SK-N-SH (cell line): ENCODE measurements around the gene GPLD1. TPM values are rescaled to one million over a fixed set of nuclear protein-coding genes. Genes with fewer than 3 reads are reported as not detected.

Source experiments
- CTCF ChIA-PET: fragments of 300-600, 350-600 bp; formaldehyde crosslinking; extraction: SDS; loops from one replicate; lab custom pipeline; 2021; lab: Yijun Ruan, JAX
- POLR2A ChIA-PET: fragments of 350-600 bp; sonication (Branson Sonifier 250); formaldehyde crosslinking; extraction: SDS; loops from one replicate; lab custom pipeline; 2020; ENCODE audit warnings: antibody characterized with exemption, inconsistent platforms; lab: Yijun Ruan, JAX
- DNase-seq: peaks from one replicate; pipeline ENCODE4 v3.0.0; 2012
- H2AFZ ChIP-seq: fragments of 200-600 bp; sonication (generic); 2 replicates; pipeline ENCODE4 v1.8.1; 2016; ENCODE audit warnings: antibody characterized with exemption, mild to moderate bottlenecking, low read depth
- H3F3A ChIP-seq: fragments of 200-600 bp; sonication (generic); replicated peaks from 2 replicates; pipeline ENCODE3; 2016; ENCODE audit warnings: antibody characterized with exemption, mild to moderate bottlenecking; ENCODE audit not compliant: insufficient read depth
- H3K27ac ChIP-seq, 2 experiments: fragments of 200-500 bp in 1 of 2; fragments of 200-600 bp in 1 of 2; sonication (Bioruptor generic) in 1 of 2; sonication (generic), shearing (Covaris generic) in 1 of 2; 2 replicates each; pipeline versions ENCODE4 v1.5.1 to v1.6.1; 2014 to 2016; ENCODE audit warnings: low read depth in 2 of 2, inconsistent platforms in 1 of 2, low read length in 1 of 2, mild to moderate bottlenecking in 1 of 2, mixed read lengths in 1 of 2
- H3K27me3 ChIP-seq: fragments of 200-600 bp; sonication (generic), shearing (Covaris generic); 2 replicates; pipeline ENCODE4 v1.6.1; 2016; ENCODE audit warnings: mixed run types; ENCODE audit not compliant: insufficient read depth
- H3K36me3 ChIP-seq, 2 experiments: fragments of 200-500 bp in 1 of 2; fragments of 200-600 bp in 1 of 2; sonication (Bioruptor generic) in 1 of 2; sonication (generic) in 1 of 2; replicated peaks in 1 of 2; 2 replicates each; pipeline versions ENCODE3 to v1.5.1; 2014 to 2016; ENCODE audit warnings: low read length in 1 of 2, mild to moderate bottlenecking in 1 of 2; ENCODE audit not compliant: insufficient read depth in 2 of 2, control insufficient read depth in 1 of 2
- H3K4me1 ChIP-seq, 2 experiments: fragments of 200-500 bp in 1 of 2; fragments of 200-600 bp in 1 of 2; sonication (Bioruptor generic) in 1 of 2; sonication (generic), shearing (Covaris generic) in 1 of 2; 2 replicates each; pipeline versions ENCODE4 v1.5.1 to v1.6.1; 2014 to 2016; ENCODE audit warnings: low read depth in 1 of 2, low read length in 1 of 2, mixed run types in 1 of 2; ENCODE audit not compliant: insufficient read depth in 2 of 2, control insufficient read depth in 1 of 2
- H3K4me2 ChIP-seq: fragments of 200-600 bp; sonication (generic), shearing (Covaris generic); 2 replicates; pipeline ENCODE4 v1.6.1; 2017; ENCODE audit warnings: mixed run types
- H3K4me3 ChIP-seq, 2 experiments: fragments of 200-500 bp in 1 of 2; fragments of 200-600 bp in 1 of 2; sonication (Bioruptor generic) in 1 of 2; sonication (generic), shearing (Covaris generic) in 1 of 2; 2 replicates each; pipeline versions ENCODE4 v1.5.1 to v1.8.1; 2014 to 2016; ENCODE audit warnings: low read depth in 2 of 2, inconsistent platforms in 1 of 2, low read length in 1 of 2, mild to moderate bottlenecking in 1 of 2, mixed read lengths in 1 of 2, moderate library complexity in 1 of 2
- H3K79me2 ChIP-seq: fragments of 200-600 bp; sonication (generic); 2 replicates; pipeline ENCODE4 v1.8.1; 2017; ENCODE audit warnings: mild to moderate bottlenecking; ENCODE audit not compliant: insufficient read depth
- H3K9ac ChIP-seq: fragments of 200-600 bp; sonication (generic); 2 replicates; pipeline ENCODE4 v1.6.1; 2017; ENCODE audit warnings: mixed run types
- H3K9me2 ChIP-seq: fragments of 200-600 bp; sonication (generic); 2 replicates; pipeline ENCODE4 v1.6.1; 2017; ENCODE audit warnings: mixed run types
- H3K9me3 ChIP-seq: fragments of 200-600 bp; sonication (generic); 2 replicates; pipeline ENCODE4 v1.6.1; 2017; ENCODE audit warnings: mixed run types, mild to moderate bottlenecking, moderate library complexity
- H4K20me1 ChIP-seq: fragments of 200-600 bp; sonication (generic); 2 replicates; pipeline ENCODE4 v1.6.1; 2017; ENCODE audit warnings: mild to moderate bottlenecking, mixed run types; ENCODE audit not compliant: insufficient read depth
- ELF1 ChIP-seq: IDR thresholded peaks from 2 replicates; pipeline ENCODE4 v1.4.0; 2012
- EP300 ChIP-seq, 2 experiments: IDR thresholded peaks; 2 replicates each; pipeline versions ENCODE4 v1.4.0 to v1.6.1; 2012; ENCODE audit warnings: borderline replicate concordance in 1 of 2, low read depth in 1 of 2, low read length in 1 of 2
- FOSL2 ChIP-seq: IDR thresholded peaks from 2 replicates; pipeline ENCODE4 v1.4.0; 2012; ENCODE audit warnings: low read depth, mild to moderate bottlenecking, moderate library complexity, borderline replicate concordance
- GATA2 ChIP-seq: sonication (generic); formaldehyde crosslinking; IDR thresholded peaks from 2 replicates; pipeline ENCODE4 v1.5.0; 2020; ENCODE audit warnings: mild to moderate bottlenecking, missing genetic modification reagents
- MEF2A ChIP-seq: IDR thresholded peaks from 2 replicates; pipeline ENCODE4 v1.4.0; 2012; ENCODE audit warnings: low read depth, borderline replicate concordance
- MXI1 ChIP-seq: IDR thresholded peaks from 2 replicates; pipeline ENCODE4 v1.6.1; 2012; ENCODE audit warnings: mild to moderate bottlenecking, low read depth, low read length, improper control_type of control experiment
- NFIC ChIP-seq: IDR thresholded peaks from 2 replicates; pipeline ENCODE4 v1.4.0; 2012; ENCODE audit warnings: borderline replicate concordance
- NRF1 ChIP-seq: IDR thresholded peaks from 2 replicates; pipeline ENCODE4 v1.6.1; 2012; ENCODE audit warnings: low read depth, mild to moderate bottlenecking, low read length
- RCOR1 ChIP-seq: fragments of 150-350 bp; IDR thresholded peaks from 2 replicates; pipeline ENCODE4 v1.6.1; 2017; ENCODE audit warnings: antibody characterized with exemption, low read length
- SMC3 ChIP-seq: IDR thresholded peaks from 2 replicates; pipeline ENCODE4 v1.6.1; 2012; ENCODE audit warnings: low read depth, low read length, improper control_type of control experiment
- TAF1 ChIP-seq: IDR thresholded peaks from 2 replicates; pipeline ENCODE4 v1.6.1; 2012; ENCODE audit warnings: low read depth, mild to moderate bottlenecking, low read length, moderate library complexity, borderline replicate concordance
- TEAD4 ChIP-seq: IDR thresholded peaks from 2 replicates; pipeline ENCODE4 v1.4.0; 2012; ENCODE audit warnings: mild to moderate bottlenecking, borderline replicate concordance; ENCODE audit not compliant: insufficient read depth
- YY1 ChIP-seq: IDR thresholded peaks from 2 replicates; pipeline ENCODE4 v1.4.0; 2012; ENCODE audit warnings: low read depth, mild to moderate bottlenecking
- WGBS: methylation state at CpG from one replicate; pipeline ENCODE4 v1.1.6; 2017; ENCODE audit warnings: low lambda C conversion rate; 5-methylcytosine and 5-hydroxymethylcytosine counted together
- polyA plus RNA-seq, 3 experiments: library from polyadenylated mRNA; depleted of rRNA; stranded (reverse); fragments of >200 nt; gene quantifications; 2 replicates each; pipeline ENCODE4 v1.2.3, GENCODE V29; 2012
- TF ChIP-seq, protein P1 (sequence below): IDR thresholded peaks from 2 replicates; pipeline ENCODE4 v1.6.1; 2012; ENCODE audit warnings: mild to moderate bottlenecking, low read depth, low read length, moderate library complexity
- TF ChIP-seq, protein P2 (sequence below): IDR thresholded peaks from 2 replicates; pipeline ENCODE4 v1.4.0; 2012; ENCODE audit warnings: low read depth
- TF ChIP-seq, protein P3 (sequence below): fragments of 150-350 bp; IDR thresholded peaks from 2 replicates; pipeline ENCODE4 v1.6.1; 2017; ENCODE audit warnings: antibody characterized with exemption, low read length, low read depth, borderline replicate concordance

Gene GPLD1
- polyA plus RNA-seq, 1 of the 3 experiments (the other 2 are of a cell fraction): 0.94 TPM

DNA sequence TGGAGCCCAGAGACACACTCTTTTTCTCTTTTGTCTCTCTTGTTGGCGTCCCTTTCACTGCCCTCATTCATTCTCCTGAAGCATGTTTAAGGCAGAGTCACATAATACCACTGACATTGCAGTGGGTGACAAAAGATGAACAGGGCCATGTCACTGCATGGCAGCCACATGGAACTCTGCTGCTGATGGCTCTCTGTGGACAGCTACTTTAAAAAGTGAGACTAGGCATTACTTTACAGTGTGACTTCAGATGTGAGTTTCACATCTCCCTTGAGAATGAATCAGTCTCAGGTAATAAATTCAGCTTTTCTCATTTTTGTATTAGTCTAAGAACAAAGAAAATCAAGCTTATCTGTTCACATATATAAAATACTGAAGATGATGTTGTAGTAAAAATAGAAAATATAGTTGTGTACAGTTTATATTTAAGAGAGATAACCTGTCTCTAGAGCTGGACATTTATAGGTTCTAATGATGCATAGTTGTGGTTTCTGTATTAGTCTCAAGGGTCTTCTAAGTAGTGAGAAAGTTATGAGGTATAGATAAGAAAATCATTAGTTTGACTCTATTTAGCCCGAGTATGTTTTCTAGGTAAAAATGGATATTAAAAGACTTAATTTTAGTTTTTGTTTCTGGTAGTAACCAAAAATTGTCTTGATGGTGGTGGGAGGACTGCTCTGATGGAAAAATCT, 80.5 kb downstream of the GPLD1 start:
- ChIA-PET POLR2A (no interaction called here), CTCF (interaction anchor here (0.9 to 1.0 kb wide), 3 partner anchors 20 to 23 kb away, joined by 3 to 5 read pairs (median 3); no protein-coding TSS in a partner anchor)
- WGBS: 84% methylated on average over 2 of the region's 2 CpGs

DNA sequence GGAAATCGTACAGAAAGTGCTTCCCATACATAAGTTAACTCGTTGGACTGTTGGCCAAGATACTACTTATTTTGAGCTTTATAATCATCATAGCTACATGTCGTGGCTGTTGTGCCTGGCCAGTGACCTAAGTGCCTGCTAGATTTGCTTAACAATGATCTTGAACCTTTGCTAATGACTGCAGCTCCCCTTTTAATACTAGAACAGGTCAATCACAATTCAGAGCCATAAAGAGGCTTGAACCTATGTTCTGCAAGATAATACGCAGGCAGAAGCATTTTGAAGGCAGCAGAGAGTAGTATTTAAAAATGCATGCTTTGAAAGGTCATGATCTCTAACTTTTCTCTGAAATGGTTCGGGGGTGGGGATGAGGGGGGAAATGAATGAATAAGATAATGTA, 84.1 kb downstream of the GPLD1 start:
- Histone ChIP-seq H3F3A (no peaks in the 10 kb centered on the region), H3K79me2 (peaks cover 46% of the 10 kb centered on the region), H3K9me2 (no peaks in the 10 kb centered on the region), H3K4me1 (peaks cover 4 to 14% of the 10 kb centered on the region in 2 experiments; a peak in 2 of 4 replicates), H4K20me1 (no peaks in the 10 kb centered on the region), H3K36me3 (peaks cover 37 to 40% of the 10 kb centered on the region in 2 experiments), H3K27ac (no peak overlapping the region), H3K9me3 (no peaks in the 10 kb centered on the region), H3K4me3 (no peak overlapping the region), H3K9ac (no peak overlapping the region), H3K4me2 (no peak overlapping the region), H3K27me3 (no peaks in the 10 kb centered on the region), H2AFZ (no peak overlapping the region)
- 81% methylated on average over 5 of the region's 5 CpGs for WGBS
- ChIA-PET CTCF (no interaction called here), POLR2A (no interaction called here)
- no peak for TF ChIP-seq NRF1
- TF ChIP-seq MEF2A: no peak
- no peak for TF ChIP-seq NFIC
- TF ChIP-seq SMC3: no peak
- no peak for TF ChIP-seq MXI1
- TF ChIP-seq EP300 (IDR thresholded peaks at IDR 0.05; ENCODE audit: borderline replicate concordance in 1 of 2, low read depth in 1 of 2, low read length in 1 of 2): no peak
- TF ChIP-seq, protein P1, sequence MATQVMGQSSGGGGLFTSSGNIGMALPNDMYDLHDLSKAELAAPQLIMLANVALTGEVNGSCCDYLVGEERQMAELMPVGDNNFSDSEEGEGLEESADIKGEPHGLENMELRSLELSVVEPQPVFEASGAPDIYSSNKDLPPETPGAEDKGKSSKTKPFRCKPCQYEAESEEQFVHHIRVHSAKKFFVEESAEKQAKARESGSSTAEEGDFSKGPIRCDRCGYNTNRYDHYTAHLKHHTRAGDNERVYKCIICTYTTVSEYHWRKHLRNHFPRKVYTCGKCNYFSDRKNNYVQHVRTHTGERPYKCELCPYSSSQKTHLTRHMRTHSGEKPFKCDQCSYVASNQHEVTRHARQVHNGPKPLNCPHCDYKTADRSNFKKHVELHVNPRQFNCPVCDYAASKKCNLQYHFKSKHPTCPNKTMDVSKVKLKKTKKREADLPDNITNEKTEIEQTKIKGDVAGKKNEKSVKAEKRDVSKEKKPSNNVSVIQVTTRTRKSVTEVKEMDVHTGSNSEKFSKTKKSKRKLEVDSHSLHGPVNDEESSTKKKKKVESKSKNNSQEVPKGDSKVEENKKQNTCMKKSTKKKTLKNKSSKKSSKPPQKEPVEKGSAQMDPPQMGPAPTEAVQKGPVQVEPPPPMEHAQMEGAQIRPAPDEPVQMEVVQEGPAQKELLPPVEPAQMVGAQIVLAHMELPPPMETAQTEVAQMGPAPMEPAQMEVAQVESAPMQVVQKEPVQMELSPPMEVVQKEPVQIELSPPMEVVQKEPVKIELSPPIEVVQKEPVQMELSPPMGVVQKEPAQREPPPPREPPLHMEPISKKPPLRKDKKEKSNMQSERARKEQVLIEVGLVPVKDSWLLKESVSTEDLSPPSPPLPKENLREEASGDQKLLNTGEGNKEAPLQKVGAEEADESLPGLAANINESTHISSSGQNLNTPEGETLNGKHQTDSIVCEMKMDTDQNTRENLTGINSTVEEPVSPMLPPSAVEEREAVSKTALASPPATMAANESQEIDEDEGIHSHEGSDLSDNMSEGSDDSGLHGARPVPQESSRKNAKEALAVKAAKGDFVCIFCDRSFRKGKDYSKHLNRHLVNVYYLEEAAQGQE: no peak
- TF ChIP-seq ELF1: no peak
- TF ChIP-seq YY1: no peak
- TF ChIP-seq, protein P2, sequence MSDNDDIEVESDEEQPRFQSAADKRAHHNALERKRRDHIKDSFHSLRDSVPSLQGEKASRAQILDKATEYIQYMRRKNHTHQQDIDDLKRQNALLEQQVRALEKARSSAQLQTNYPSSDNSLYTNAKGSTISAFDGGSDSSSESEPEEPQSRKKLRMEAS: no peak
- no peak for TF ChIP-seq TAF1
- TF ChIP-seq TEAD4: no peak
- TF ChIP-seq, protein P3, sequence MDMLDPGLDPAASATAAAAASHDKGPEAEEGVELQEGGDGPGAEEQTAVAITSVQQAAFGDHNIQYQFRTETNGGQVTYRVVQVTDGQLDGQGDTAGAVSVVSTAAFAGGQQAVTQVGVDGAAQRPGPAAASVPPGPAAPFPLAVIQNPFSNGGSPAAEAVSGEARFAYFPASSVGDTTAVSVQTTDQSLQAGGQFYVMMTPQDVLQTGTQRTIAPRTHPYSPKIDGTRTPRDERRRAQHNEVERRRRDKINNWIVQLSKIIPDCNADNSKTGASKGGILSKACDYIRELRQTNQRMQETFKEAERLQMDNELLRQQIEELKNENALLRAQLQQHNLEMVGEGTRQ: no peak
- no peak for DNase-seq

More for the DNA sequence above, 80.5 kb downstream of the GPLD1 start:
- DNase-seq: no peak
- H3K79me2 ChIP-seq: peaks cover 31% of the 10 kb centered on the region
- H3K9me3 ChIP-seq: no peaks in the 10 kb centered on the region
- no peaks in the 10 kb centered on the region for H3K9me2 ChIP-seq
- peaks cover 3% of the 10 kb centered on the region in 2 experiments; a peak in 2 of 4 replicates for H3K4me1 ChIP-seq
- TF ChIP-seq, protein P1: no peak
- TF ChIP-seq SMC3 (no peak), MXI1 (no peak), GATA2 (CRISPR knock-in tag) (no peak), FOSL2 (no peak), RCOR1 (no peak)
- no peak overlapping the region for H3K9ac ChIP-seq
- no peak overlapping the region for H3K4me2 ChIP-seq
- H2AFZ ChIP-seq: no peak overlapping the region
- H3F3A ChIP-seq: no peaks in the 10 kb centered on the region
- no peaks in the 10 kb centered on the region for H3K27me3 ChIP-seq
- no peak overlapping the region for H3K27ac ChIP-seq
- no peaks in the 10 kb centered on the region for H4K20me1 ChIP-seq
- H3K4me3 ChIP-seq: no peak overlapping the region
- H3K36me3 ChIP-seq: peaks cover 61 to 72% of the 10 kb centered on the region in 2 experiments
